ENCODE measurements around the gene ZNF740.

Gene ZNF740

GRCh38 chr12:53172352-53172751 lies 8.2 kb upstream of the ZNF740 start:
- H4K20me1 ChIP-seq (ENCODE audit: insufficient read depth, low read length) = no peaks in the 10 kb centered on the region
- H3K4me2 ChIP-seq (ENCODE audit: low read length) = no peak overlapping the region
- no peak overlapping the region for H2AFZ ChIP-seq (ENCODE audit: low read length)
- H3K27ac ChIP-seq (ENCODE audit: low read depth, low read length, poor library complexity, severe bottlenecking) = no peak overlapping the region
- TF ChIP-seq EZH2 (IDR thresholded peaks at IDR 0.05; ENCODE audit: borderline replicate concordance, low read length) = no peak
- no peaks in the 10 kb centered on the region for H3K9me2 ChIP-seq (ENCODE audit: low read depth, low read length)
- H3K4me3 ChIP-seq (ENCODE audit: low read depth, low read length, poor library complexity, severe bottlenecking) = no peak overlapping the region
- H3K9ac ChIP-seq (ENCODE audit: low read length) = no peak overlapping the region
- no peaks in the 10 kb centered on the region; the same call in 1 of the 2 replicates for H3K36me3 ChIP-seq (ENCODE audit: insufficient read depth, low read length)
- no peaks in the 10 kb centered on the region for H3F3A ChIP-seq (ENCODE audit: insufficient read depth, low read length)
- H3K79me2 ChIP-seq (ENCODE audit: insufficient read depth, low read length) = no peaks in the 10 kb centered on the region
- no peaks in the 10 kb centered on the region for H3K9me3 ChIP-seq (ENCODE audit: low read length)
- no peaks in the 10 kb centered on the region for H3K27me3 ChIP-seq (ENCODE audit: insufficient read depth, low read length)
- no peaks in the 10 kb centered on the region for H3K4me1 ChIP-seq (ENCODE audit: insufficient read depth, low read length, severe bottlenecking)

- H3K36me3 ChIP-seq (ENCODE audit: insufficient read depth, low read length) = no peaks in the 10 kb centered on the region; the same call in 1 of the 2 replicates
- H3K27me3 ChIP-seq (ENCODE audit: insufficient read depth, low read length) = no peaks in the 10 kb centered on the region
- H3F3A ChIP-seq (ENCODE audit: insufficient read depth, low read length) = no peaks in the 10 kb centered on the region
- no peaks in the 10 kb centered on the region for H3K79me2 ChIP-seq (ENCODE audit: insufficient read depth, low read length)
- no peaks in the 10 kb centered on the region for H3K9me3 ChIP-seq (ENCODE audit: low read length)
- no peak for TF ChIP-seq CTCF (IDR thresholded peaks at IDR 0.05; ENCODE audit: low read length)
- TF ChIP-seq EZH2 (IDR thresholded peaks at IDR 0.05; ENCODE audit: borderline replicate concordance, low read length) = no peak
- no peak overlapping the region for H2AFZ ChIP-seq (ENCODE audit: low read length)
- H3K9ac ChIP-seq (ENCODE audit: low read length) = no peak overlapping the region
- H3K4me1 ChIP-seq (ENCODE audit: insufficient read depth, low read length, severe bottlenecking) = no peaks in the 10 kb centered on the region
- H3K9me2 ChIP-seq (ENCODE audit: low read depth, low read length) = no peaks in the 10 kb centered on the region
- H4K20me1 ChIP-seq (ENCODE audit: insufficient read depth, low read length) = no peaks in the 10 kb centered on the region
- H3K4me3 ChIP-seq (ENCODE audit: low read depth, low read length, poor library complexity, severe bottlenecking) = no peak overlapping the region
- H3K27ac ChIP-seq (ENCODE audit: low read depth, low read length, poor library complexity, severe bottlenecking) = no peak overlapping the region
- no peak overlapping the region for H3K4me2 ChIP-seq (ENCODE audit: low read length)
These were observed 7.3 kb upstream of the ZNF740 start for GRCh38 chr12:53173085-53173715.

- Histone ChIP-seq H3K4me2 (ENCODE audit: low read length) (no peak overlapping the region), H3K79me2 (ENCODE audit: insufficient read depth, low read length) (no peaks in the 10 kb centered on the region)
These were observed 5.5 kb upstream of the ZNF740 start for GRCh38 chr12:53174881-53175491.

More at GRCh38 chr12:53174881-53175491, 5.5 kb upstream of the ZNF740 start:
- no peaks in the 10 kb centered on the region for H3F3A ChIP-seq (ENCODE audit: insufficient read depth, low read length)
- no peak overlapping the region for H2AFZ ChIP-seq (ENCODE audit: low read length)
- TF ChIP-seq EZH2 (IDR thresholded peaks at IDR 0.05; ENCODE audit: borderline replicate concordance, low read length) (no peak), CTCF (IDR thresholded peaks at IDR 0.05; ENCODE audit: low read length) (peak; percentile 27; the same call in 1 of the 2 replicates)
- peaks cover 8% of the 10 kb centered on the region for H3K4me1 ChIP-seq (ENCODE audit: insufficient read depth, low read length, severe bottlenecking)
- no peaks in the 10 kb centered on the region for H3K27me3 ChIP-seq (ENCODE audit: insufficient read depth, low read length)
- no peak overlapping the region for H3K4me3 ChIP-seq (ENCODE audit: low read depth, low read length, poor library complexity, severe bottlenecking)
- no peak overlapping the region for H3K9ac ChIP-seq (ENCODE audit: low read length)
- no peaks in the 10 kb centered on the region for H3K9me3 ChIP-seq (ENCODE audit: low read length)
- H3K27ac ChIP-seq (ENCODE audit: low read depth, low read length, poor library complexity, severe bottlenecking) = no peak overlapping the region
- H3K9me2 ChIP-seq (ENCODE audit: low read depth, low read length) = no peaks in the 10 kb centered on the region
- H3K36me3 ChIP-seq (ENCODE audit: insufficient read depth, low read length) = no peaks in the 10 kb centered on the region
- H4K20me1 ChIP-seq (ENCODE audit: insufficient read depth, low read length) = no peaks in the 10 kb centered on the region
